Measurements from ENCODE around the gene MYO3A. TPM values are rescaled to one million over a fixed set of nuclear protein-coding genes. Genes with fewer than 3 reads are reported as not detected.

MYO3A gene
- total RNA-seq, 2 experiments from 2014 or later, result not detected

- no peaks in the 10 kb centered on the region for H3K9me3 Mint-ChIP-seq (ENCODE audit: low read depth)
- intact Hi-C loops (cut with DNase I, micrococcal nuclease), result loop anchor here in 1 of 2 experiments (10.0 kb wide), 1 partner anchor 1045 kb away; the partner anchor contains the start of gene GPR158
- H3K4me1 Mint-ChIP-seq, result peaks cover 31% of the 10 kb centered on the region
- no peak overlapping the region for H3K4me3 Mint-ChIP-seq
- no peak for DNase-seq
- CTCF ChIA-PET, result no interaction called here
- POLR2A ChIA-PET, result no interaction called here
- no peak overlapping the region for H3K27ac Mint-ChIP-seq
- no peak for ATAC-seq
- peaks cover 80% of the 10 kb centered on the region for H3K27me3 Mint-ChIP-seq
- no peaks in the 10 kb centered on the region for H3K36me3 Mint-ChIP-seq (ENCODE audit: low read depth)
Observed at GRCh38 chr10:26219676-26220075, 285.6 kb downstream of the MYO3A start.

GRCh38 chr10:26220901-26221300 is 286.9 kb downstream of the MYO3A start:
- ATAC-seq, result no peak

GRCh38 chr10:26221541-26221940 is 287.5 kb downstream of the MYO3A start:
- POLR2A ChIA-PET, result no interaction called here
- CTCF ChIA-PET, result no interaction called here
- no peak overlapping the region for H3K27ac Mint-ChIP-seq
- peaks cover 15% of the 10 kb centered on the region for H3K4me1 Mint-ChIP-seq
- H3K9me3 Mint-ChIP-seq (ENCODE audit: low read depth), result no peaks in the 10 kb centered on the region
- no peak for ATAC-seq
- DNase-seq, result no peak
- H3K36me3 Mint-ChIP-seq (ENCODE audit: low read depth), result no peaks in the 10 kb centered on the region
- peaks cover 69% of the 10 kb centered on the region for H3K27me3 Mint-ChIP-seq
- intact Hi-C loops (cut with DNase I, micrococcal nuclease), result no loop called here
- H3K4me3 Mint-ChIP-seq, result no peak overlapping the region

More at GRCh38 chr10:26220901-26221300, 286.9 kb downstream of the MYO3A start:
- H3K4me1 Mint-ChIP-seq, result peaks cover 22% of the 10 kb centered on the region
- intact Hi-C loops (cut with DNase I, micrococcal nuclease), result no loop called here
- DNase-seq, result no peak
- H3K4me3 Mint-ChIP-seq, result no peak overlapping the region
- ChIA-PET CTCF (no interaction called here), POLR2A (no interaction called here)
- H3K9me3 Mint-ChIP-seq (ENCODE audit: low read depth), result no peaks in the 10 kb centered on the region
- H3K27me3 Mint-ChIP-seq, result peaks cover 74% of the 10 kb centered on the region
- H3K27ac Mint-ChIP-seq, result no peak overlapping the region
- no peaks in the 10 kb centered on the region for H3K36me3 Mint-ChIP-seq (ENCODE audit: low read depth)

GRCh38 chr10:26222563-26222962 is 288.5 kb downstream of the MYO3A start:
- ChIA-PET POLR2A (no interaction called here), CTCF (no interaction called here)
- Mint-ChIP-seq H3K4me1 (peaks cover 7% of the 10 kb centered on the region), H3K27me3 (peaks cover 61% of the 10 kb centered on the region), H3K9me3 (ENCODE audit: low read depth) (no peaks in the 10 kb centered on the region), H3K36me3 (ENCODE audit: low read depth) (no peaks in the 10 kb centered on the region), H3K4me3 (no peak overlapping the region), H3K27ac (no peak overlapping the region)
- intact Hi-C loops (cut with DNase I, micrococcal nuclease), result no loop called here
- DNase-seq, result no peak
- no peak for ATAC-seq

GRCh38 chr10:26225322-26225721 is 291.3 kb downstream of the MYO3A start:
- Mint-ChIP-seq H3K4me1 (no peaks in the 10 kb centered on the region), H3K9me3 (ENCODE audit: low read depth) (no peaks in the 10 kb centered on the region), H3K27me3 (peaks cover 50% of the 10 kb centered on the region), H3K36me3 (ENCODE audit: low read depth) (no peaks in the 10 kb centered on the region), H3K4me3 (no peak overlapping the region), H3K27ac (no peak overlapping the region)
- CTCF ChIA-PET, result interaction anchor here (0.6 to 0.8 kb wide), 2 partner anchors 285 to 386 kb away, joined by 3 read pairs; no protein-coding TSS in a partner anchor
- POLR2A ChIA-PET, result no interaction called here
- no peak for DNase-seq
- intact Hi-C loops (cut with DNase I, micrococcal nuclease), result no loop called here
- no peak for ATAC-seq

GRCh38 chr10:26227786-26228185 is 293.8 kb downstream of the MYO3A start:
- ChIA-PET POLR2A (no interaction called here), CTCF (no interaction called here)
- no peak for DNase-seq
- no peak for ATAC-seq
- Mint-ChIP-seq H3K27me3 (peaks cover 33% of the 10 kb centered on the region), H3K9me3 (ENCODE audit: low read depth) (no peaks in the 10 kb centered on the region), H3K36me3 (ENCODE audit: low read depth) (no peaks in the 10 kb centered on the region), H3K4me3 (no peak overlapping the region), H3K4me1 (no peaks in the 10 kb centered on the region), H3K27ac (no peak overlapping the region)
- intact Hi-C loops (cut with DNase I, micrococcal nuclease), result no loop called here

- intact Hi-C loops (cut with DNase I, micrococcal nuclease), result no loop called here
- POLR2A ChIA-PET, result no interaction called here
- DNase-seq (no peak), ATAC-seq (no peak)
- Mint-ChIP-seq H3K4me1 (no peaks in the 10 kb centered on the region), H3K9me3 (ENCODE audit: low read depth) (no peaks in the 10 kb centered on the region), H3K4me3 (no peak overlapping the region), H3K27ac (no peak overlapping the region), H3K36me3 (ENCODE audit: low read depth) (no peaks in the 10 kb centered on the region), H3K27me3 (peaks cover 24% of the 10 kb centered on the region)
- CTCF ChIA-PET, result no interaction called here
Observed at GRCh38 chr10:26232174-26232573, 298.1 kb downstream of the MYO3A start.

- Mint-ChIP-seq H3K27me3 (peaks cover 20% of the 10 kb centered on the region), H3K9me3 (ENCODE audit: low read depth) (no peaks in the 10 kb centered on the region), H3K4me1 (no peaks in the 10 kb centered on the region), H3K4me3 (no peak overlapping the region), H3K36me3 (ENCODE audit: low read depth) (no peaks in the 10 kb centered on the region), H3K27ac (no peak overlapping the region)
- DNase-seq (no peak), ATAC-seq (no peak)
- POLR2A ChIA-PET, result no interaction called here
- CTCF ChIA-PET, result interaction anchor here (0.8 kb wide), 1 partner anchor 163 kb away, joined by 4 read pairs; no protein-coding TSS in a partner anchor
- intact Hi-C loops (cut with DNase I, micrococcal nuclease), result no loop called here
Observed at GRCh38 chr10:26235761-26236160, 301.7 kb downstream of the MYO3A start.

GRCh38 chr10:26238378-26238777 is 304.3 kb downstream of the MYO3A start:
- Mint-ChIP-seq H3K36me3 (ENCODE audit: low read depth) (no peaks in the 10 kb centered on the region), H3K4me3 (no peak overlapping the region), H3K27ac (no peak overlapping the region), H3K9me3 (ENCODE audit: low read depth) (no peaks in the 10 kb centered on the region), H3K27me3 (peaks cover 27% of the 10 kb centered on the region), H3K4me1 (no peaks in the 10 kb centered on the region)
- DNase-seq (no peak), ATAC-seq (peak; percentile 53)
- POLR2A ChIA-PET, result interaction anchor here (0.6 kb wide), 2 partner anchors 33 to 586 kb away, joined by 3 to 4 read pairs; no protein-coding TSS in a partner anchor
- intact Hi-C loops (cut with DNase I, micrococcal nuclease), result no loop called here
- CTCF ChIA-PET, result no interaction called here

- no peak for DNase-seq
- intact Hi-C loops (cut with DNase I, micrococcal nuclease), result no loop called here
- H3K27me3 Mint-ChIP-seq, result peaks cover 22% of the 10 kb centered on the region
- no peak overlapping the region for H3K4me3 Mint-ChIP-seq
- no peaks in the 10 kb centered on the region for H3K9me3 Mint-ChIP-seq (ENCODE audit: low read depth)
- ChIA-PET POLR2A (no interaction called here), CTCF (interaction anchor here (0.7 to 1.1 kb wide), 3 partner anchors 9 to 311 kb away, joined by 3 to 5 read pairs (median 3); no protein-coding TSS in a partner anchor)
- no peak overlapping the region for H3K27ac Mint-ChIP-seq
- no peaks in the 10 kb centered on the region for H3K4me1 Mint-ChIP-seq
- no peak for ATAC-seq
- no peaks in the 10 kb centered on the region for H3K36me3 Mint-ChIP-seq (ENCODE audit: low read depth)
Observed at GRCh38 chr10:26242706-26243350, 308.8 kb downstream of the MYO3A start.

GRCh38 chr10:26243351-26243720 is 309.3 kb downstream of the MYO3A start:
- DNase-seq (no peak), ATAC-seq (no peak)
- Mint-ChIP-seq H3K36me3 (ENCODE audit: low read depth) (no peaks in the 10 kb centered on the region), H3K9me3 (ENCODE audit: low read depth) (no peaks in the 10 kb centered on the region), H3K27ac (no peak overlapping the region), H3K27me3 (peaks cover 19% of the 10 kb centered on the region), H3K4me1 (no peaks in the 10 kb centered on the region), H3K4me3 (no peak overlapping the region)
- CTCF ChIA-PET, result interaction anchor here (0.8 to 1.1 kb wide), 2 partner anchors 10 to 312 kb away, joined by 3 to 5 read pairs; no protein-coding TSS in a partner anchor
- POLR2A ChIA-PET, result no interaction called here
- intact Hi-C loops (cut with DNase I, micrococcal nuclease), result no loop called here

GRCh38 chr10:26249681-26250080 is 315.7 kb downstream of the MYO3A start:
- peaks cover 9% of the 10 kb centered on the region for H3K27me3 Mint-ChIP-seq
- no peak overlapping the region for H3K4me3 Mint-ChIP-seq
- DNase-seq (no peak), ATAC-seq (no peak)
- intact Hi-C loops (cut with DNase I, micrococcal nuclease), result no loop called here
- no peaks in the 10 kb centered on the region for H3K9me3 Mint-ChIP-seq (ENCODE audit: low read depth)
- ChIA-PET CTCF (no interaction called here), POLR2A (no interaction called here)
- H3K36me3 Mint-ChIP-seq (ENCODE audit: low read depth), result no peaks in the 10 kb centered on the region
- H3K4me1 Mint-ChIP-seq, result no peaks in the 10 kb centered on the region
- no peak overlapping the region for H3K27ac Mint-ChIP-seq
